HG02885 (cell line): ENCODE results near the gene FUOM.
"Not testable (repeated sequence)": the region's sequence is repeated elsewhere in the genome, so short reads cannot be mapped to it uniquely, and the experiment has no call there.

Experiments
- ATAC-seq: cut with Tn5 transposase; IDR thresholded peaks from one replicate; pipeline ENCODE4 v1.9.1; 2021; ENCODE audit warnings: mild to moderate bottlenecking; ENCODE audit not compliant: unreplicated experiment, poor library complexity

The FUOM gene

GRCh38 chr10:133370030-133370786 is 12.4 kb upstream of the FUOM start:
- ATAC-seq: no peak

- no peak for ATAC-seq
Measured at GRCh38 chr10:133368153-133368552, 10.3 kb upstream of the FUOM start.

DNA sequence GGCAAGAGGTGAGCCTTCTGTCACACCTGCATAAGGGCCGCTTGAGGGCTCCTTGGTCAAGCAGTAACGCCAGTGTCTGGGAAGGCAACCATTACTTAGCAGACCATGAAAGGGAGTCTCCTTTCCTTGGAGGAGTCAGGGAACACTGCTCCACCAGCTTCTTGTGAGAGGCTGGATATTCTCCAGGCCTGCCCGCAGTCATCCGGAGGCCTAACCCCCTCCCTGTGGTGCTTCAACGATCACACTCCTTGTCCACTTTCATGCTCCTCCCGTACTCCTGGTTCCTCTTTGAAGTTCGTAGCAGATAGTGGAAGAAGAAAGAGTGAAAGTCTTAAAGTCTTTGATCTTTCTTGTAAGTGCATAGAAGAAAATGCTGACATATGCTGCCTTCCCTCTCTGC is 9.6 kb upstream of the FUOM start:
- ATAC-seq: not testable (repeated sequence)

DNA sequence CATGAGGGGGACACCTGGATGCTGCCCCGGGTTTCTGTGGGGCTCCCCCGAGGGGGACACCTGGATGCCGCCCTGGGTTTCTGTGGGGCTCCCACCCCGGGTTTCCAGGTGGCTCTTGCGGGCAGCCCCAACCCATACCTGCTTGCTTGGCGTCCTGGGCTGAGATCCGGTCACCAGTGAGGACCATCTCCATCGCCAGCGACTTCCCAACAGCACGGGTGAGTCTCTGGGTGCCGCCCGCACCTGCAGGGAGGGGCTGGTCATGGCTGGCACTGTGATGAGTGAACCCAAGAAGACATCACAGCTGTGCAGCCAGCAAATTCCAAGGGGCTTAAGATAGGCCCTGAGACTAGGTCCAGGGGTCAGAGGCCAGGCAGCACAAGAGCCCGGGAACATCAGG is 8.9 kb upstream of the FUOM start:
- no peak for ATAC-seq

DNA sequence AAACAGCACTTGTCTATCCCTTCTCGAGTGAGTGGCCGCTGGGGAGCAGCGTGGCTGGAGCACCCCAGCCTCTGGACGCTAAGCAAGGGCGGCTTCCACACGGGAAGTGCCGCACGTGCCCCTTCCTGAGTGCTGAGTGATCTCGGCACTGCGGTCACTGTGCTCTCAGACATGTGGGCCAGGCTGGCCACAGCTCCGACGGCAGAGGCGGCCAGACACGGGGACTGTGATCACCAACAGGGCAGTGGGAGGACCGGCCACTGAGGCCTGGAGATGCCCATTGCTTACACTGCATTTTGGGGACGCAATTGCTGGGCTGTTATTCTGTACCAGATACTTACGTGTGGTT is 8.3 kb upstream of the FUOM start:
- no peak for ATAC-seq

GRCh38 chr10:133365461-133366129 is 7.8 kb upstream of the FUOM start:
- no peak for ATAC-seq

- no peak for ATAC-seq
Measured at GRCh38 chr10:133364645-133365431, 7.0 kb upstream of the FUOM start.

DNA sequence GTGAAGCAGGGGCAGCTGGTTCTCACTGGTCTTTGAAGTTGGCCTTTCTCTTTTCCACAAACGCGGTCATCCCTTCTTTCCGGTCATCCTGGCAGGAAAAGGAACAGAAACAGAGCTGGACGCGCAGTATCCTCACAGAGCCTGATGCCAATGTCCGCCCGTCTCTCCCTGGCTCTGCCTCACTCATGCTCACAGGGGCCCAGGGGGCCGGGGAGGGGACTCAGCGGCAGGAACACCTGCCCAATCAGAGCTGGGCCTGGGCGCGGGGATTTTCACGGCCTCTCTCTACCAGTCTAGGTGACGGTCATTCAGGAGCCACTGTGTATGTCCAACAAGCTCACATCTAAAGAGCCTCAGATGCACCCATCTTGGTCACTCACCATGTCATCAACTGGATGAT is 5.0 kb upstream of the FUOM start:
- no peak for ATAC-seq

DNA sequence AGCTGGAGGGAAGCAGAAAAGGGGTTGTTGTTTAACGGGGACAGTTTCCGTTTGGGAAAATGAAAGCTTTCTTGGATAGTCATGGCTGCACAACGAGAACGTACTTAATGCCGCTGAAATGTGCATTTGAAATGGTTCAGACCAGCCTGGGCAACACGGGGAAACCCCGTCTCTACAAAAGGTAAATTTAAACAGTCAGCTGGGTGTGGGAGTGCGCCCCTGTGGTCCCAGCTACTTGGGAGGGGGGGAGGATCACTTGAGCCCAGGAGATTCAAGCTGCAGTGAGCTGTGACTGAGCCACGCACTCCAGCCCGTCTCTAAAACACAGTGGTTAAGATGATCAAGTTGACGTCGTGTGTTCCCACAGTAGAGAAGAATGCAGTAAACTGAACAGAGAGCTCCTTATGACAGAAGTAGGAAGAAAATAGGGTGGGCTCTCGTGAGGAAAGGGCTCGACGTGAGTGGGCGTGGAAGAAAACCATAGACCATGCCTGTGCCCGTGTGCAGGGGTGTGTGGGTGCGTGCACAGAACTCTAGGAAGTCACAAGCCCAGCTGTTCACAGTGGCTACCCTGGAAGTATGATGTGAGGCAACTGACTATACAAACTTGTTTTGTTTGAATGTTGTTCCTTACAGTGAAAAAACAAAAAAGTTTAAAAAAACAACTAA is 4.1 kb upstream of the FUOM start:
- ATAC-seq: no peak

GRCh38 chr10:133361227-133361626 is 3.4 kb upstream of the FUOM start:
- no peak for ATAC-seq

DNA sequence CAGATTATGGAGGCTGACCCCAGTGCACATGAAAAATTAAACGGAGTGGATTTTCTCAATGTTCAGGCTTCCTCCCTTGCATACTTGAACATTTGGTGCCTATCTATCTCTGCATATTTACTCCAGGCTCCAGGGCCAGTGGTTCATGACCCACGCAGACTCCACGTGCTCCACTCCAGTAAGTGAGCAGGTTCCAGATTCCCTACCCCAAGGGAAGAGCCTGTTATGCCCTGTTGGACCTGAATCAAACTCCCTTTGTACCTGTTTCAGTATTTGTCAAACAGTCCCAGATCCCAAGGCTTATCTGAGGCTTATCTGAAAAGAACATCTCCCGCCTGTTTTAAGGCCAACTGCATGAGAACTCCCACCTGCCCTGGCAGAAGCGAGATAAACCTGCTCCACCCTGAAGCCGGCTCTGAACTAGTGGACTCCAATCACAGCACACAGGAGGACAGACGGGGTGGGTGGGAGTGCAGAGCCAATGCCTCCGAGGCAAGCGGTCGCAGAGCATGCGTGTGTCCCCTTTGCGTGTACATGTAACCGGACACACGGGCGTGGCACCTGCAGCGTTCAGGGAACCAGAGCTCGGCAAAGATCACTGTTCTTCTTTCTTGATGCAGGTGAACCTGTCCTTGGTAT is 2.3 kb upstream of the FUOM start:
- ATAC-seq: no peak

GRCh38 chr10:133359554-133359971 is 1.7 kb upstream of the FUOM start:
- ATAC-seq: no peak

GRCh38 chr10:133358925-133359310 is 1.1 kb upstream of the FUOM start:
- no peak for ATAC-seq

DNA sequence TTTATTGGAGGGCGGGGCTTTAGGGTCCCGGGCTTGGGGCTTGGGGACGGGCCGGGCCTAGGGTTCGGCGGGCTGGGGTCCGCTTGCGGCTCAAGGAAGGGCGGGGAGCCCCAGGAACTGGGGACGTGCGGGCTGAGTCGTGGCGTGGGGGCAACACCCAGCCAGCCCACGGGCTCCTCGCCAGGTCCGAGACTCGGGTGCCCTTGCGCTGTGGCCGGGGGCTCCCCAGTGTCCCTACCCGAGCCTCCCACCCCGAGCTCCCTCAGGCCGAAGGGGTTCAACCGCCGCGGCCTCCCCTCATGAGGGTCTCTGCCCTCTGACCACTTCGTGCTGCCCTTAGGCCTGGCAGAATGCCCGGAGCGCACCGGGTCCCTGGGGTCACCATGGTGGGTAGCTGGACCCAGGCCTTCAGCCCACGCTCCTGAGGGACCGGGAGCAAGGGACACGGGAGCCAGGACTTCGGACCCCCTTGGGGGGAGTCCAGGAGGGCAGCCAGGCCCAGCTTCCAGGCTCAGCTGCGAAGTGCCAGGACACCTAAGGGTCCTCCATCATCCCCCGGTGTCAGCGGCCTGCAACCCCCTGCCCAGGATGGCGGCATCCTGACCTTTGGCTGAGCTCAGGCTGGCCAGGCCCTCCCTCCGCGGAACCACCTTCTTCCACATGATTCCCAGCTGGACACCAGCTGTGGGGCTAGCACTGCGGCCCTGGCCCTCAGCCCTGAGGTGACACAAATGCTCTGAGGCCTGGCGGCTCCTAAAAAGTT is 524 bp upstream of the FUOM start:
- no peak for ATAC-seq

DNA sequence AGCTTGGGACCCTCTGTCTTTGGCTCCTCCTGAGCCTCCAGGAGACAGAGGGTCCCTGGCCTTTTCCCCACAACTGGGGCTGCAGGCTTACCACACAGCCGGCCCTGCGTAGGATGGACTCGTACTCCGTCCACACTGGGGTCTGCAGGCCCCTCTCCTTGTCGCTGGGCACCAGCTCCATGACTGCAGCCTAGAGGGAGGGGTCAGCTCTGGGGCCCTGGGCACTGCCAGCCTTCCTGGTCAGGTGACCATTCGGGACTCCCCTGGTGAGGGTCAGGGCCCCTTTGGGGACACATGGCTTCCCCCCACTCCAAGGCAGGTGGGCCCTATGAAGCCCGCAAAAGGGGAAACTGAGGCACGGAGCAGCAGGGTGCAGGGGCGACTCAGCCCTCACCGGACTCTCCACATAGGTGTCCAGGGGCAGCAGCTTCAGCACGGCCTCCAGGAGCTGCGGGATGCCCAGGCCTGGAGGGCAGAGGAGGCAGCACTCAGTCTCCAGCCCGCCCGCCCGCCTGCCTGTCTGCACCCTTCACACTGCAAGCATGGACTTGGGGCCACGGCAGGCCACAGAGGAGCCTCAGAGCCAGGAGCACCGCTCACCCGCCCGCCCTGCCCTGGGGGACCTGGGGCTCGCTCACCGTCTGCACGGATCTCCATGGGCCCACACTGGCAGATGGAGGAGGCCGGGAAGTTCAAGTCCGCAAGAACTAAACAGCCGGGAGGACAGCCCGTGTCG is 1.1 kb downstream of the FUOM start:
- peak; percentile 4 for ATAC-seq

GRCh38 chr10:133355991-133356390 is 1.8 kb downstream of the FUOM start:
- ATAC-seq: no peak

DNA sequence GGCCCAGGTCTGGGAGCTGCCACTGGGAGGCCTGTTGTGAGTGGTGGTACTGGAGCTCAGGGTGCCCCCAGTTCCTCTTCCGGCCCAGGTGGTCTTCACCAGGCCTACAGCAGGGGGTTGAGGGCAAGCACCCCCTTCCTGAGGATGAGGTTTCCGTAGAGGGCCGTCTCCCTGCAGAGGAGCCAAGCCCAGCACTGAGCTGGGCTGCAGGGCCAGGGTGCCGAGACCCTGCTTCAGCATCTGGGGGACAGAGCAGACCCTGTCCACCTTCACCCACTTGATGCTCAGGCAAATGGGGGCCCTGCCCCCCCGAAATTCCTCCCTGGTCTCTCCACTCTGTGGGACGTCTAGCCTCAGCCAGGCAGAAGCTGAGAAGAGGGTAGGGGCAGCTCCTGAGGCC is 2.6 kb downstream of the FUOM start:
- ATAC-seq: no peak

GRCh38 chr10:133354672-133355240 is 3.1 kb downstream of the FUOM start:
- ATAC-seq: no peak
